Mammary epithelial cell (primary cell): Measurements from ENCODE around the gene C1QTNF1.

Experiments
- CTCF ChIP-seq, 2 donors: IDR thresholded peaks in 1 of 2; conservative IDR thresholded peaks in 1 of 2; 2 replicates each; pipeline ENCODE4 v1.5.1; 2011 to 2012; ENCODE audit warnings: inconsistent platforms in 2 of 2, low read length in 2 of 2, mild to moderate bottlenecking in 2 of 2, control low read depth in 1 of 2, low read depth in 1 of 2; ENCODE audit not compliant: insufficient read depth in 1 of 2; ENCODE audit errors: extremely low read depth in 1 of 2
- EZH2 ChIP-seq: IDR thresholded peaks from 2 replicates; pipeline ENCODE4 v1.6.1; 2012; ENCODE audit warnings: low read length, inconsistent platforms, borderline replicate concordance

GRCh38 chr17:79053251-79053925 is 29.4 kb downstream of the C1QTNF1 start:
- no peak for TF ChIP-seq CTCF (conservative IDR thresholded peaks at IDR 0.05 in 1 of 2, IDR thresholded peaks at IDR 0.05 in 1 of 2; ENCODE audit: extremely low read depth in 1 of 2, insufficient read depth in 1 of 2, low read depth in 1 of 2, low read length in 2 of 2)
- TF ChIP-seq EZH2 = no peak
